Cerebellar nuclear complex (tissue), 1 donor: ENCODE measurements around the gene CCDC88B.

Experiments
- DNase-seq, 2 experiments: peaks; one replicate each; lab custom pipeline; 2025; lab: John Stamatoyannopoulos, UW

Gene CCDC88B

GRCh38 chr11:64339754-64340408 lies at the start of gene CCDC88B:
CCDC88B (plus strand) TSS chr11:64340204; CDS start chr11:64340267, 63 bp downstream.
- no peak for DNase-seq

GRCh38 chr11:64290352-64291261 lies 49.4 kb upstream of the CCDC88B start:
- DNase-seq, result no peak

GRCh38 chr11:64291262-64291751 lies 48.7 kb upstream of the CCDC88B start, which contains the start of gene KCNK4:
KCNK4 (plus strand) TSS chr11:64291302; CDS start chr11:64293019, 1,717 bp downstream.
- DNase-seq, result no peak

GRCh38 chr11:64291752-64292459 lies 48.1 kb upstream of the CCDC88B start:
- no peak for DNase-seq

GRCh38 chr11:64292460-64293254 lies 47.3 kb upstream of the CCDC88B start:
- DNase-seq, result no peak

- DNase-seq, result no peak
Measured at GRCh38 chr11:64294774-64295173, 45.2 kb upstream of the CCDC88B start.

- DNase-seq, result no peak
Measured at GRCh38 chr11:64295760-64296159, 44.2 kb upstream of the CCDC88B start.

- no peak for DNase-seq
Measured at GRCh38 chr11:64296236-64296635, 43.8 kb upstream of the CCDC88B start.

GRCh38 chr11:64296830-64297698 lies 42.9 kb upstream of the CCDC88B start:
- DNase-seq, result no peak

GRCh38 chr11:64297699-64298358 lies 42.2 kb upstream of the CCDC88B start:
- DNase-seq, result no peak

- DNase-seq, result no peak
Measured at GRCh38 chr11:64298966-64299846, 40.8 kb upstream of the CCDC88B start.

GRCh38 chr11:64299847-64300648 lies 40.0 kb upstream of the CCDC88B start, which contains the start of gene CATSPERZ:
CATSPERZ (plus strand) TSS chr11:64300358; CDS start chr11:64300411, 53 bp downstream.
- DNase-seq, result no peak

GRCh38 chr11:64303109-64304031 lies 36.6 kb upstream of the CCDC88B start:
- no peak for DNase-seq

- no peak for DNase-seq
Measured at GRCh38 chr11:64304032-64304315, 36.0 kb upstream of the CCDC88B start.

- DNase-seq, result peak; percentile 37 to 64
Measured at GRCh38 chr11:64304316-64305072, 35.5 kb upstream of the CCDC88B start.

- DNase-seq, result peak; percentile 94
Measured at GRCh38 chr11:64305075-64305690, 34.8 kb upstream of the CCDC88B start, which contains the start of gene ESRRA. ESRRA (plus strand) TSS chr11:64305524; CDS start chr11:64307180, 1,656 bp downstream.
